ENCODE measurements around the gene KSR2.

DNA sequence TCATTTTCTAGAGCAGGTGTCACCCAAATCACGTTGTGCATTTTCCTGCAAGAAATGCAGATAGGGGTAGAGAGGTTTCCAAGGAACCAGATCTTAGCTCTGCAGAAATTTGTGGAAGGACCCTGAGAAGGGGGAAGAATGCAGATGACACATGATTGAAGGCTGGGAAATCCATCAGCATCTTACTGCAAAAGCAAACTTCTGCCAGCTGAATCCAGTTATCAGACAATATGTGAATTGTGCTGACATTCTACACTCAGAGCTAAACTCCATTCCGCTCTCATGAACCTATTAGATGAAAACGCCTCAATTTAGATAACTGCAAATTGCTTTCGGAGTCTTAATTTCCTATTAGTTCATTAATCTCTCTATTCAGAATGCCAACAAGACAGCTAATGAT lies 396.0 kb downstream of the KSR2 start:
- TF ChIP-seq CTCF (IDR thresholded peaks at IDR 0.05; ENCODE audit: low read depth, low read length) (no peak), EZH2phosphoT487 (IDR thresholded peaks at IDR 0.05; ENCODE audit: low read depth) (no peak)

Data from OCI-LY3 (cell line).